Parathyroid adenoma (tissue), 2 donors: ENCODE data around the gene TMEM178B.

Experiments
- H2AFZ ChIP-seq: fragments of 300-600 bp; sonication (generic); one replicate; pipeline ENCODE4 v1.7.0; 2017; ENCODE audit warnings: antibody characterized with exemption, mild to moderate bottlenecking
- H3K27ac ChIP-seq: fragments of 300-600 bp; sonication (generic); one replicate; pipeline ENCODE4 v1.7.0; 2017
- H3K27me3 ChIP-seq: fragments of 300-600 bp; sonication (generic); one replicate; pipeline ENCODE4 v1.7.0; 2017; ENCODE audit warnings: low read length; ENCODE audit not compliant: control insufficient read depth, insufficient read depth
- H3K36me3 ChIP-seq: fragments of 300-600 bp; sonication (generic); one replicate; pipeline ENCODE4 v1.7.0; 2017; ENCODE audit warnings: low read length; ENCODE audit not compliant: control insufficient read depth, insufficient read depth
- H3K4me1 ChIP-seq: fragments of 300-600 bp; sonication (generic); one replicate; pipeline ENCODE4 v1.7.0; 2017; ENCODE audit warnings: control low read depth
- H3K4me2 ChIP-seq: fragments of 300-600 bp; sonication (generic); one replicate; pipeline ENCODE4 v1.7.0; 2017; ENCODE audit warnings: low read length
- H3K4me3 ChIP-seq: fragments of 300-600 bp; sonication (generic); one replicate; pipeline ENCODE4 v1.7.0; 2017; ENCODE audit warnings: low read depth, low read length
- H3K79me2 ChIP-seq: fragments of 300-600 bp; sonication (generic); one replicate; pipeline ENCODE4 v1.7.0; 2017; ENCODE audit warnings: control low read depth
- H3K9ac ChIP-seq: fragments of 300-600 bp; sonication (generic); one replicate; pipeline ENCODE4 v1.7.0; 2017; ENCODE audit warnings: mild to moderate bottlenecking
- H3K9me3 ChIP-seq: fragments of 300-600 bp; sonication (generic); one replicate; pipeline ENCODE4 v1.7.0; 2017; ENCODE audit warnings: low read length; ENCODE audit not compliant: control insufficient read depth
- CTCF ChIP-seq: fragments of 300-600 bp; sonication (generic); IDR thresholded peaks from one replicate; pipeline ENCODE4 v1.7.0; 2017; ENCODE audit warnings: antibody characterized with exemption, mild to moderate bottlenecking
- donor health status: primary hyperparathyroidism.

The TMEM178B gene

GRCh38 chr7:141295367-141295895, 221.6 kb downstream of the TMEM178B start:
- H3K9ac ChIP-seq = no peak overlapping the region
- H3K9me3 ChIP-seq = no peaks in the 10 kb centered on the region
- H3K36me3 ChIP-seq = no peaks in the 10 kb centered on the region
- no peak overlapping the region for H3K4me2 ChIP-seq
- H3K4me3 ChIP-seq = no peak overlapping the region
- H3K4me1 ChIP-seq = peaks cover 48% of the 10 kb centered on the region
- TF ChIP-seq CTCF = no peak
- no peak overlapping the region for H2AFZ ChIP-seq
- peak overlapping the region; percentile 57 for H3K27ac ChIP-seq
- H3K79me2 ChIP-seq = peaks cover 36% of the 10 kb centered on the region
- no peaks in the 10 kb centered on the region for H3K27me3 ChIP-seq

- Histone ChIP-seq H3K4me1 (peaks cover 4% of the 10 kb centered on the region), H3K4me3 (no peak overlapping the region), H3K79me2 (peaks cover 41% of the 10 kb centered on the region), H3K27ac (no peak overlapping the region), H3K4me2 (no peak overlapping the region), H2AFZ (no peak overlapping the region), H3K36me3 (no peaks in the 10 kb centered on the region), H3K9ac (no peak overlapping the region), H3K27me3 (no peaks in the 10 kb centered on the region), H3K9me3 (no peaks in the 10 kb centered on the region)
- no peak for TF ChIP-seq CTCF
These were observed 227.0 kb downstream of the TMEM178B start for GRCh38 chr7:141300816-141301215.

- Histone ChIP-seq H3K79me2 (peaks cover 47% of the 10 kb centered on the region), H3K36me3 (no peaks in the 10 kb centered on the region), H3K27me3 (no peaks in the 10 kb centered on the region), H3K4me3 (no peak overlapping the region), H3K4me1 (peaks cover 4% of the 10 kb centered on the region), H3K4me2 (no peak overlapping the region), H3K27ac (no peak overlapping the region), H2AFZ (no peak overlapping the region), H3K9me3 (no peaks in the 10 kb centered on the region), H3K9ac (no peak overlapping the region)
- no peak for TF ChIP-seq CTCF
These were observed 227.7 kb downstream of the TMEM178B start for GRCh38 chr7:141301544-141301943.

- peaks cover 47% of the 10 kb centered on the region for H3K79me2 ChIP-seq
- TF ChIP-seq CTCF = no peak
- no peaks in the 10 kb centered on the region for H3K27me3 ChIP-seq
- H3K4me2 ChIP-seq = no peak overlapping the region
- H3K27ac ChIP-seq = no peak overlapping the region
- H2AFZ ChIP-seq = no peak overlapping the region
- no peaks in the 10 kb centered on the region for H3K36me3 ChIP-seq
- peaks cover 4% of the 10 kb centered on the region for H3K4me1 ChIP-seq
- no peak overlapping the region for H3K4me3 ChIP-seq
- no peaks in the 10 kb centered on the region for H3K9me3 ChIP-seq
- no peak overlapping the region for H3K9ac ChIP-seq
These were observed 228.8 kb downstream of the TMEM178B start for GRCh38 chr7:141302617-141303016.

GRCh38 chr7:141304291-141304690, 230.4 kb downstream of the TMEM178B start:
- Histone ChIP-seq H3K9me3 (no peaks in the 10 kb centered on the region), H3K4me1 (no peaks in the 10 kb centered on the region), H3K36me3 (no peaks in the 10 kb centered on the region), H2AFZ (no peak overlapping the region), H3K27me3 (no peaks in the 10 kb centered on the region), H3K4me2 (no peak overlapping the region), H3K79me2 (peaks cover 36% of the 10 kb centered on the region), H3K27ac (no peak overlapping the region), H3K4me3 (no peak overlapping the region), H3K9ac (no peak overlapping the region)
- no peak for TF ChIP-seq CTCF
